HG03342 (cell line): Measurements from ENCODE around the gene AHRR.

Experiments used
- ATAC-seq: cut with Tn5 transposase; IDR thresholded peaks from one replicate; pipeline ENCODE4 v1.9.1; 2021; ENCODE audit warnings: mild to moderate bottlenecking, moderate library complexity; ENCODE audit not compliant: unreplicated experiment

AHRR gene

GRCh38 chr5:344668-345067, 23.2 kb downstream of the AHRR start:
- no peak for ATAC-seq

DNA sequence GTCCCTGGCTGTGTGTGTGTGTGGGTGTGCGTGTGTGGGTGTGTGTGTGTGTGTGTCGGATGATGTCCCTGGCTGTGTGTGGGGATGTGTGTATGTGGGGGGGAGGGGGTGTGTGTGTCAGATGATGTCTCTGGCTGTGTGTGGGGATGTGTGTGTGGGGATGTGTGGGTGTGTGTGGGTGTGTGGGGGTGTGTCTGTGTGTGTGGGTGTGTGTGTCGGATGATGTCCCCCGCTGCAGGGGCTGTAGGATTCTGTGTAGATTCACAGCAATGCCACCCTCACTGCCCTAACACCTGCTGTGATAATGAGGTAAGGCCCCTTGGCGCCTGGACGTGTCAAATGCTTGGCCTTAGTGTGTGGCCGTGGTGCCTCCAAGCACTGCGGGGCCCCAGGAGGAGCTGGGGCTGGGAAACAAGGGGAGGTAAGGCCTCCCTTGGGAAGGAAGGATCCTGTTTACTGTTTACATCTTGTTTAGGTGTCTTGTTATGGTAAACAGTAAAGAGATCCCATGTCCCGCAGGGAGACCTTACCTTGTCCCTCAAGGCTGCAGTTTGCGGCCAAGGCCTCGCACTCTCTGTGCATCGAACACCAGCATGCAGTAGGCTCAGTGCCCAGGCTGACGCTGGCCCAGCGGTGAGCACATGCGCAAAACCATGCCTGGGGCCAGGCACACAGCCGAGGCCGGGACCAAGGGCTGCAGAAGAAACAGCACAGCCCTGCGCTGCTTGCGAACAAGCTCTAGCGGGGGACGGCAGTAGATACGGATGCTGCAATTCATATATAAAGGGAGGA, 24.1 kb downstream of the AHRR start:
- ATAC-seq, result no peak

DNA sequence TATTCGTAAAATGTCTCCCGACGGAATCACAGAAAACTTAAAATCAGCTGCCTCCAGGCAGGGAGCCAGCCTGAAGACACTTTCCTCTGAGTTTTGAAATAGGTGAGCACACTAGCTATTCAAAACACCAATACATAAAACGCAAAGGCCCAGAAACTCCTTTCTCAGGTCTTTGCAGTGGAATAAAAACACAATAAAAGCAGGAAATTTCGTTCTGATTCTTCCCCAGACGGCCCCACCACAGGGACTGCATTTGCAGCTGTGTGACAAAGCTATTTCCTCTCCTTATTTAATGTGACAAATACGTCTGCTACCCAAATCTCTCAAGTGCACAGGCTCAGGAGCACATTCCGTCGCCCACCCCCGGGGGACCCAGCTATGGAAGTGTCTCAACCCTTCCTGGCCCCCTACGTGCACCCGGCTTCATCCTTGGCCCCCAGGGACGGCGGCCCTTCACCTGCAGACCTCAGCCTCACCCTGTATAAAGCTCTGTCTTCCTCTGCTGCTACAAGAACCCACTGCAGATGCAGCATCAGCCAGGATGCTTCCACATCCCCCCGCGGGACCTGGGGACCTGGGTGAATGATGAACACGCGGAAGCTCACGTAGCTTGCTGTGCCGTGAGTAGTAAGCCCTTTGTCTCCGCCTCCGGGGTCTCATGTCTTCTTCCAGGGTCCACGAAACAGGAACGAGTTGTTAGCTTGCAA, 24.9 kb downstream of the AHRR start:
- ATAC-seq, result no peak

DNA sequence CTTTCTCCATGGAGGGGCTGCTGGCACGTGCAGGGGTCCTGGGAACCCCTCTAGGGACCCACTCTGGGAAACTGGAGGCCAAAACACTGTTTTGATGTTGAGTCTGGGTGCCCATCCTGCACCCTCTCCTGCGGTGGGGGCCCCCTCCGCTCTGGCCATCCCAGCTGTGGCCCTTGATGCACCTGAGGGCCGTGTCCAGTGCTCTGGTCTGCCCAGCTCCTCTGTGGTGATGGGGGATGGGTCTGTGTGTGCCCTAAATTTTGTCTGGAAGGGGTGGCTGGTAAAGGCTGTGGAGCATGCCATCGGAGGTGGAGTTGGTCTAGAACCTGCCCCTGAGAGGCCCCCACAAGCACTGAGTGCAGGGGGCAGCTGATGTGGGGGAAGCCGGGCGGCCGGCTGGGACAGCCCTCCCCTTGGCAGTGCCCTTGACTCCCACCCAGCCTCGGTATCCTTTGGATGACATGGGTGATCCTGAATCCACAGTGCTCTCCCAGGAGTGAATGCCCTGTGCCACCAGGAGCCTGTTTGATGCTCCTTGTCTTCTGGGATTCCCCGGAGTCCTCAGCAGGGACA, 26.3 kb downstream of the AHRR start:
- ATAC-seq, result no peak

GRCh38 chr5:348726-349125, 27.2 kb downstream of the AHRR start:
- ATAC-seq, result no peak

GRCh38 chr5:350355-350754, 28.8 kb downstream of the AHRR start:
- no peak for ATAC-seq

DNA sequence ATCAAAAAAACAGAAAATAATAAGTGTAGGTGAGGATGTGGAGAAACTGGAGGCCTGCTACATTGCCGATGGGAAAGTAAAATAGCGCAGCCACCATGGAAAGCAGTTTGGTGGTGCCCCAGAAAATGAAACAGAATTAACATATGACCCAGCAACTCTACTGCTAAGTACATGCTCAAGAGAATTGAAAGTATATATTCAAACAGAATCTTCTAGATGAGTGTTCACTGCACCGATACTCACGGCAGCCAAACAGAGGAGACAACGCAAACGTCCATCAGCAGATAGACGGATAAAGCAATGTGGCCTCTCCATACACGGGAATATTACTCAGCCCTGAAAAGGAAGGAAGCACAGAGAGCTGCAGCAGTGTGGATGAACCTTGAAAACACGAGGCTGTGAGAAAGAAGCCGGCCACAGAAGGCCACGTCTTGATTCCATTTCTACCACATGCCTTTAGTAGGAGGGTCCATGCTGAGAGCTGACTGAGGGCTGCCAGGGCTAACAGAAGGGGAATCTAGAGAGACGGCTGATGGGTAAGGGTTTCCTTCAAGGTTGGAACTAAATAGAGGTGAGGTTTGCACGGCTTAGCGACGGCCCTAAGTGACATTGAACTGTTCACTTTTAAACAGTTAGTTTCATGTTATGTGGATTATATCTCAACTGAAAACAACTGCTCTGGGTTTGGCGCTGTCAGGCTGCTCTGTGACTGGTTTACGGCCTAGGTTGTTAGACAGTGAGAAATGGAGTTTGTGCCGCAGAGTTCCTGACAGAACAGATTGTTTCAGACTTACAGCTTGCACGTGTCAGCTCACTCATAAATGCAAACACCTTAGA, 29.8 kb downstream of the AHRR start:
- no peak for ATAC-seq

DNA sequence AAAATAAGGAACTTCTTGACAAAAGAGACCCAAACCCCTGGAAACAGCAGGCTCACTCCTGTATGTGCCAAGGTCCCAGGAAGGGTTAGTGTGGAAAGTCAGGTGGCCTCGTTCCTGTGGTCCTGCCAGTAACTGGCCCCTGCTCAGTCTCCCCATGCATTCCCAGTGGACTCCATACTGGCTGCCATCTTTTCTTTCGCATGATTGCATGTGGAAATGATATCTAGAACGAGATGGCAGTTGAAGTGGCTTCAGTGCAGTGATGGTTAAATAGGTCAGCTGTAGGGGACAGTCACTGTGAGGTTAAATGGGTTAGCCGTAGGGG, 30.4 kb downstream of the AHRR start:
- ATAC-seq, result no peak

- no peak for ATAC-seq
Measured at GRCh38 chr5:352639-353611, 31.4 kb downstream of the AHRR start.

- ATAC-seq, result no peak
Measured at GRCh38 chr5:353612-354580, 32.4 kb downstream of the AHRR start.

DNA sequence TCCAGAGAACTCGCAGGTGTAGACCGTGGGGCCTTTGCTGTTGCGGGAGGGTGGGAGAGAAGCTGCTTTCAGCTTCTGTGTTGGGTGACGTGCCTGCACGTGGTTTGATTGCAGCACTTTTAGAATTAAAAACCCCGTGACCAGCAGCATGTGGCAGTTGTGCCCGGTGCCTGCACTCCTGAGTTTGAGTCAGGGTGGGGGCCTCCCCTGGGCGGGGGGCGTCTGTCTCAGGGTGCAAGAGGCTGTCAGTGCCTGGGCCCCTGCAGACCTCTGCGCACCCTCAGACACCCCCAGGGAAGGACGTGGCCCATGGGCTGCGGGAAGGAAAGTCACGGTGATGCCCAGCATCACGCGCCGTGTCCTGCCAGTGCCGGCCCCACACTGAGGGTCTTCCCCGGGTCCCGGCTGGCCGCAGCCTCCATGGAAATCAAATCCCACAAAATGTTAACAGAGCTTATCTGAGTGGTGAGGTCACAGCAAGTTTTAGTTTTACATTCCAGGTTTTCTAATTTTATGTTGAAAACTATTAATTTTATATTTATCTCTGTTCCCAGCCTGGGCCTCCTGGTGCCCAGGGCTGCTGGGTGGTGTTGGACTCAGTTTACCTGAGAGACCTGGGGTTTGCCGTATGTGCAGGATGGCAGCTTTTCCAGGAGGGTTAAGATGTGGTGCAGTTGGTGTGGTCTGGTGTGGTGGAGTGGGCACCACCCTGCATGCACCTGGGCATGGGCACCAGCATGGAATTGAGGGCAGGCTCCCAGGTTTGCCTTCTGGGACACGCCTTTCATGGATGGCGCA, 33.3 kb downstream of the AHRR start:
- no peak for ATAC-seq

DNA sequence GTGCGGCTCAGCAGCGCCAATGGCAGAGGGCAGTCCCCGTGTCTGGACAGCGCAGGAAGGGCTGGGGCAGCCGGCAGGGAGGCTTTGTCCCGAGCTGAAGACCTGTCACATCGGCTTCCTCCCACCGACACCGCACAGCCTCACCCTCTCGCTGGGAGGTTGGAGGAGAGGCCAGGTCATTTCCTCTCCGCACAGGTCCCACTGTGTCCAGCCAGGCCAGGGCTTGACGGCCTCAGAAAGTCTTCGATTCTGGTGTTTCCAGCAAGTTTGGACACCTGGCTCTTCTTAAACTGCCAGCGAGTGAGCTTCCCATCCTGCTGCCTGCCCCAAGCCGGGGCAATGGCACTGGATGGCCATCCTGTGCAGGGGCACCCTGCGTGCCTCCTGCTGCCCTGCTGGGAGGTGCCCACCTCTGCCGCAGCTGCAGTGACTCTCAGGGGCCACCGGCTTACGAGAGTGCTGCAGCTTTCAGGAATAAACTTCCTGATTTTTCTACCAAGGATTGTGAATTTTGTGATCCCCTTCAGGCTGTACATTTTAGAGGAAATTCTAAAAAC, 33.9 kb downstream of the AHRR start:
- no peak for ATAC-seq

DNA sequence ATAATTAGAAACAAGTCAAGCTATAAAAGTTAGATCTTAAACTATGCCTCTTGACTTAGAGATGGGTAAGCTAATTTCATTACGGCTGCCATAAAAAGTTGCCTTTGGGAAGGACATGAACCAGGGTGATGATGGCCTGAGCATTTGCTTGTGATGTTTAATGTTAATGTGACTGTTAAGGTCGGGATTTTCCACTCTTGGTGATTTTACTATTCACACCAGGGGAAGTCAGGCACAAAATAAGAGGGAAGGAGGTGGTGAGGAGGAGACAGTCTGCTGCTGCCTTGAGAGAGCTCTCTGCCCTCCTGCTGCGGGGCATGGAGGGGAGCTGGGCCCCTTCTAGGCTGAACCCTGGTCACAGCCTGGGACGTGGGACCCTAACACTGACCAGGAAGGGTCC, 34.4 kb downstream of the AHRR start:
- no peak for ATAC-seq

- no peak for ATAC-seq
Measured at GRCh38 chr5:359301-359897, 37.9 kb downstream of the AHRR start.

DNA sequence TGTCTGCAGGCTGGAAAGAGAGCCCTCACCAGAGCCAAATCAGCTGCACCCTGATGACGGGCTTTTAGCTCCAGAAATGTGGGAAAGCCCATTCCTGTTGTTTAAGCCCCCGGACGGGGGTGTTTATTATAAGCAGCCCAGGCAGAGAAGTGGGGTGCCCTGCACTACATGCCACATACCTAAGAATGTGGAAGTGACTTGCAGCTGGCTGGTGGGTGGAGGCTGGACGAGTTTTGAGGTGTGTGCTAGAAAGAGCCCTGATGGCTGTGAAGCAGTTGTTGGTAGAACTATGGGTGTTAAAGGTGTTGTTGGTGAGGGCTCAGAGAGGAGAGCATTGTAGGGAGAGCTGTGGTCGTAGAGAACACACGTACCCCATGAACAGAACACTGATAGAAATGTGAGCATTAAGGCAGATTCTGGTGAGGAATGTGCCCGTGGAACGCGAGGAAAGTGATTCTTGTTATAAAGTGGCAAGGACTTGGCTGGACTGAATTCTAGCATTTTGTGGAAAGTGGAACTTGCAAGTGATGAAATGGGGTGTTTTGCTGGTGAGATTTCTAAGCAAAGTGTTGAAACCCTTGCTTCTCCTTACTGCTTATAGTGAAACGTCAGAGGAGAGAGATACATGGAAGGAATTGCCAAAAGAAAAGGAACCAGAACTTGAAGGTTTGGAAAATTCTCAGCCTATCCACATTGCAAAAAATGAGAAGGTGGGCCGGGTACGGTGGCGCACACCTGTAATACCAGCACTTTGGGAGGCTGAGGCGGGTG, 38.9 kb downstream of the AHRR start:
- ATAC-seq, result no peak

DNA sequence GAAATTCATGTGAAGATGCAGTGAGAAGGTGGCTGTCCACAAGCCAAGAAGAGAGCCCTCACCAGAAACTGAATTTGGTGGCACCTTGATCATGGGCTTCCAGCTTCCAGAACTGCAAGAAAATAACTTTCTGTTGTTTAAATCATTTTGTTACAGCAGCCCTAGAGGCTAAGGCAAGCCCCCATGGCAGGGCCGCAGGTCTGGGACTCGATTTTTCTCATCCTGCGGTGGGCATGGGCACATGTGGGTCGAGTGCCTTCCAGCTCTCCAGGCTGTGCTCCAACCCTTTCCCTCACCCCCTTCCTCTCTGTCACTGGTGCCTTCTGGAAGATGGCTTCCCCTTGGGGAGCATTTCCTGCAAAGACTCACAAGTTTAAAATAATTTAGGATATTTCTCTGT, 40.7 kb downstream of the AHRR start:
- ATAC-seq, result no peak
